SK-N-MC (cell line): ENCODE measurements around the gene RABGGTA.

Experiments used
- EZH2 ChIP-seq: fragments of 200-600 bp; sonication (generic); IDR thresholded peaks from one replicate; pipeline ENCODE4 v1.6.1; 2017; ENCODE audit warnings: antibody characterized with exemption
- POLR2AphosphoS5 ChIP-seq: IDR thresholded peaks from 2 replicates; pipeline ENCODE4 v1.6.1; 2012; ENCODE audit warnings: mild to moderate bottlenecking, low read depth, low read length, borderline replicate concordance

- TF ChIP-seq EZH2 (no peak), POLR2AphosphoS5 (no peak)
Measured at GRCh38 chr14:24298892-24299254, 27.5 kb upstream of the RABGGTA start.
